ENCODE measurements around the gene YIPF4.
"Not testable (repeated sequence)": the region's sequence is repeated elsewhere in the genome, so short reads cannot be mapped to it uniquely, and the experiment has no call there.

Gene YIPF4

GRCh38 chr2:32328679-32329078 lies 51.0 kb downstream of the YIPF4 start:
- not testable (repeated sequence) for H3K9me3 Mint-ChIP-seq; H3K4me1 Mint-ChIP-seq; H3K27me3 Mint-ChIP-seq; H3K27ac Mint-ChIP-seq; ATAC-seq (replicated peaks); H3K4me3 Mint-ChIP-seq; DNase-seq; H3K36me3 Mint-ChIP-seq

- not testable (repeated sequence) for H3K36me3 Mint-ChIP-seq; ATAC-seq (replicated peaks); H3K4me1 Mint-ChIP-seq; H3K27ac Mint-ChIP-seq; H3K9me3 Mint-ChIP-seq; H3K27me3 Mint-ChIP-seq; H3K4me3 Mint-ChIP-seq; DNase-seq
Measured at GRCh38 chr2:32329180-32329980, 51.7 kb downstream of the YIPF4 start.

GRCh38 chr2:32330136-32330535 lies 52.4 kb downstream of the YIPF4 start:
- Mint-ChIP-seq H3K27me3 (no peaks in the 10 kb centered on the region), H3K4me3 (no peak overlapping the region), H3K4me1 (no peaks in the 10 kb centered on the region), H3K9me3 (no peaks in the 10 kb centered on the region), H3K36me3 (peaks cover 6 to 7% of the 10 kb centered on the region in 2 donors), H3K27ac (no peak overlapping the region)
- ATAC-seq (replicated peaks) (no peak), DNase-seq (no peak)

GRCh38 chr2:32342801-32343200 lies 65.1 kb downstream of the YIPF4 start:
- no peak overlapping the region for H3K27ac Mint-ChIP-seq

GRCh38 chr2:32350797-32351196 lies 73.1 kb downstream of the YIPF4 start:
- H3K4me1 Mint-ChIP-seq; H3K4me3 Mint-ChIP-seq; DNase-seq; ATAC-seq (replicated peaks); H3K36me3 Mint-ChIP-seq; H3K27ac Mint-ChIP-seq; H3K9me3 Mint-ChIP-seq; H3K27me3 Mint-ChIP-seq: not testable (repeated sequence)

More at GRCh38 chr2:32342801-32343200, 65.1 kb downstream of the YIPF4 start:
- Mint-ChIP-seq H3K4me3 (no peak overlapping the region), H3K36me3 (no peaks in the 10 kb centered on the region), H3K27me3 (no peaks in the 10 kb centered on the region), H3K4me1 (no peaks in the 10 kb centered on the region), H3K9me3 (no peaks in the 10 kb centered on the region)
- DNase-seq (no peak), ATAC-seq (replicated peaks) (no peak)

- DNase-seq (no peak), ATAC-seq (replicated peaks) (no peak)
- peak overlapping the region; percentile 95 to 97 for H3K4me3 Mint-ChIP-seq
- no peaks in the 10 kb centered on the region for H3K27me3 Mint-ChIP-seq
- peaks cover 22 to 27% of the 10 kb centered on the region in 2 donors for H3K4me1 Mint-ChIP-seq
- H3K9me3 Mint-ChIP-seq: no peaks in the 10 kb centered on the region
- peak overlapping the region; percentile 96 for H3K27ac Mint-ChIP-seq
- peaks cover 18 to 28% of the 10 kb centered on the region in 2 donors for H3K36me3 Mint-ChIP-seq
Measured at GRCh38 chr2:32355976-32356680, 78.4 kb downstream of the YIPF4 start.

GRCh38 chr2:32356681-32357317 lies 79.1 kb downstream of the YIPF4 start, which contains the start of gene BIRC6:
Gene BIRC6, plus strand, starts transcription at chr2:32357023. Its CDS starts 139 bp downstream, at chr2:32357162.
- H3K27ac Mint-ChIP-seq: peak within 1 kb of the TSS; percentile 96
- peak within 1 kb of the TSS; percentile 95 to 97 for H3K4me3 Mint-ChIP-seq
- H3K9me3 Mint-ChIP-seq: peaks cover 0 to 4% of the 10 kb centered on the region in 2 donors
- peaks cover 23 to 33% of the 10 kb centered on the region in 2 donors for H3K36me3 Mint-ChIP-seq
- peaks cover 27 to 34% of the 10 kb centered on the region in 2 donors for H3K4me1 Mint-ChIP-seq
- DNase-seq: peak; percentile 99
- H3K27me3 Mint-ChIP-seq: no peaks in the 10 kb centered on the region
- peak; percentile 93 to 94 for ATAC-seq (replicated peaks)

- DNase-seq: peak; percentile 40
- Mint-ChIP-seq H3K27me3 (no peaks in the 10 kb centered on the region), H3K36me3 (peaks cover 27 to 40% of the 10 kb centered on the region in 2 donors), H3K27ac (peak overlapping the region; percentile 96), H3K9me3 (peaks cover 0 to 4% of the 10 kb centered on the region in 2 donors), H3K4me3 (peak overlapping the region; percentile 95 to 97), H3K4me1 (peaks cover 27 to 36% of the 10 kb centered on the region in 2 donors)
- peak; percentile 24 to 25 for ATAC-seq (replicated peaks)
Measured at GRCh38 chr2:32357318-32358110, 79.8 kb downstream of the YIPF4 start.

GRCh38 chr2:32358111-32358482 lies 80.4 kb downstream of the YIPF4 start:
- ATAC-seq (replicated peaks): no peak
- DNase-seq: no peak
- Mint-ChIP-seq H3K27me3 (no peaks in the 10 kb centered on the region), H3K36me3 (peaks cover 27 to 41% of the 10 kb centered on the region in 2 donors), H3K27ac (peak overlapping the region; percentile 96), H3K4me1 (peaks cover 27 to 39% of the 10 kb centered on the region in 2 donors), H3K4me3 (peak overlapping the region; percentile 95 to 97), H3K9me3 (peaks cover 0 to 4% of the 10 kb centered on the region in 2 donors)

- Mint-ChIP-seq H3K27ac (peak overlapping the region; percentile 71), H3K4me3 (no peak overlapping the region), H3K9me3 (peaks cover 2 to 4% of the 10 kb centered on the region in 2 donors), H3K4me1 (peaks cover 40 to 61% of the 10 kb centered on the region in 2 donors), H3K36me3 (peaks cover 29 to 54% of the 10 kb centered on the region in 2 donors), H3K27me3 (no peaks in the 10 kb centered on the region)
- DNase-seq (no peak), ATAC-seq (replicated peaks) (no peak)
Measured at GRCh38 chr2:32360416-32360815, 82.7 kb downstream of the YIPF4 start.

- not testable (repeated sequence) for H3K27me3 Mint-ChIP-seq; ATAC-seq (replicated peaks); DNase-seq; H3K9me3 Mint-ChIP-seq
- H3K36me3 Mint-ChIP-seq: peaks cover 28 to 57% of the 10 kb centered on the region in 2 donors
- H3K27ac Mint-ChIP-seq: peak overlapping the region; percentile 37
- H3K4me1 Mint-ChIP-seq: peaks cover 45 to 81% of the 10 kb centered on the region in 2 donors
- H3K4me3 Mint-ChIP-seq: peak overlapping the region in 1 of 2 donors; percentile 14
Measured at GRCh38 chr2:32362997-32363396, 85.3 kb downstream of the YIPF4 start.

GRCh38 chr2:32363597-32363996 lies 85.9 kb downstream of the YIPF4 start:
- no peak for DNase-seq
- H3K9me3 Mint-ChIP-seq: peaks cover 2 to 4% of the 10 kb centered on the region in 2 donors
- peak overlapping the region; percentile 43 to 53 for H3K4me3 Mint-ChIP-seq
- peaks cover 22 to 52% of the 10 kb centered on the region in 2 donors for H3K36me3 Mint-ChIP-seq
- peak overlapping the region; percentile 74 for H3K27ac Mint-ChIP-seq
- peaks cover 42 to 81% of the 10 kb centered on the region in 2 donors for H3K4me1 Mint-ChIP-seq
- peak; percentile 90 for ATAC-seq (replicated peaks)
- no peaks in the 10 kb centered on the region for H3K27me3 Mint-ChIP-seq

GRCh38 chr2:32364290-32364689 lies 86.6 kb downstream of the YIPF4 start:
- not testable (repeated sequence) for ATAC-seq (replicated peaks); DNase-seq; H3K27ac Mint-ChIP-seq; H3K9me3 Mint-ChIP-seq; H3K27me3 Mint-ChIP-seq
- Mint-ChIP-seq H3K4me3 (peak overlapping the region in 1 of 2 donors; percentile 43), H3K36me3 (peaks cover 19 to 52% of the 10 kb centered on the region in 2 donors), H3K4me1 (peaks cover 43 to 81% of the 10 kb centered on the region in 2 donors)

All from stimulated activated naive B cell treated with anti-CD40 and anti-IgM and Interleukin-4, amounts not matched to agents 10 μg/mL and 1 μg/mL and 100 μg/mL, for 72 hours (primary cell).